GM12891 (cell line): Measurements from ENCODE around the gene ARHGAP26.

Experiments used
- PAX5 ChIP-seq: IDR thresholded peaks from 2 replicates; pipeline ENCODE4 v1.6.1; 2011; ENCODE audit warnings: low read length, moderate library complexity, mild to moderate bottlenecking; ENCODE audit not compliant: insufficient read depth, severe bottlenecking
- POLR2A ChIP-seq: IDR thresholded peaks from 2 replicates; pipeline ENCODE4 v1.6.1; 2011; ENCODE audit warnings: low read depth, low read length, control low read depth
- POLR2AphosphoS5 ChIP-seq: IDR thresholded peaks from 2 replicates; pipeline ENCODE4 v1.6.1; 2011; ENCODE audit warnings: low read depth, low read length, control low read depth
- POU2F2 ChIP-seq: IDR thresholded peaks from 2 replicates; pipeline ENCODE4 v1.6.1; 2011; ENCODE audit warnings: low read depth, mild to moderate bottlenecking, control low read depth, low read length, moderate library complexity
- TAF1 ChIP-seq: IDR thresholded peaks from 2 replicates; pipeline ENCODE4 v1.6.1; 2011; ENCODE audit warnings: low read depth, low read length, control low read depth

- TF ChIP-seq POLR2A (no peak), POLR2AphosphoS5 (no peak), PAX5 (no peak), POU2F2 (no peak), TAF1 (no peak)
Observed at GRCh38 chr5:143072734-143073133, 302.6 kb downstream of the ARHGAP26 start.
